ENCODE data around the gene CST9. TPM values are rescaled to one million over a fixed set of nuclear protein-coding genes. Genes with fewer than 3 reads are reported as not detected.

Gene CST9
- total and polyA plus RNA-seq, 9 of the 15 experiments (the other 6 are each of a cell fraction or from before 2014, with no cell fraction given) = not detected

GRCh38 chr20:23640018-23640601, 34.4 kb upstream of the CST9 start:
- no TSS peak for BruUV-seq (replicated peaks)
- Histone ChIP-seq H3K4me2 (ENCODE audit: insufficient read depth, low read length) (no peak overlapping the region), H3K27me3 (ENCODE audit: control insufficient read depth in 2 of 2, insufficient read depth in 2 of 2, low read length in 2 of 2) (no peaks in the 10 kb centered on the region), H3K79me2 (ENCODE audit: control insufficient read depth, insufficient read depth, low read length) (peaks cover 16% of the 10 kb centered on the region), H3K36me3 (ENCODE audit: control insufficient read depth, insufficient read depth, low read length) (peaks cover under 1% of the 10 kb centered on the region; the same call in 1 of the 3 replicates), H2AFZ (ENCODE audit: low read depth, low read length) (no peak overlapping the region), H3K9me3 (replicated peaks; ENCODE audit: control insufficient read depth, insufficient read depth, low read depth, low read length) (no peaks in the 10 kb centered on the region), H3K4me3 (no peak overlapping the region), H3K9ac (ENCODE audit: insufficient read depth in 1 of 2, low read depth in 2 of 2, low read length in 2 of 2) (no peak overlapping the region), H4K20me1 (replicated peaks; ENCODE audit: control insufficient read depth, insufficient read depth, low read length) (no peaks in the 10 kb centered on the region), H3K4me1 (replicated peaks in 1 of 2; ENCODE audit: control insufficient read depth in 2 of 2, insufficient read depth in 2 of 2, low read length in 2 of 2) (peaks cover 6 to 20% of the 10 kb centered on the region in 2 experiments; a peak in 4 of 5 replicates), H3K27ac (ENCODE audit: extremely low read depth, low read depth, low read length) (no peak overlapping the region), H3K9me1 (ENCODE audit: control insufficient read depth, insufficient read depth, low read length) (no peaks in the 10 kb centered on the region)
- TF ChIP-seq PTRF (tag; IDR thresholded peaks at IDR 0.05) (no peak), ZNF253 (CRISPR knock-in tag; conservative IDR thresholded peaks at IDR 0.05) (no peak), NR4A1 (CRISPR knock-in tag; IDR thresholded peaks at IDR 0.05) (no peak), NR4A1 (tag; IDR thresholded peaks at IDR 0.05) (no peak), ZFP36 (IDR thresholded peaks at IDR 0.05; ENCODE audit: low read depth, low read length, partially characterized antibody) (no peak), ZNF134 (CRISPR knock-in tag; conservative IDR thresholded peaks at IDR 0.05) (no peak), ZC3H8 (IDR thresholded peaks at IDR 0.05) (no peak), NCOA6 (IDR thresholded peaks at IDR 0.05) (no peak), NFRKB (IDR thresholded peaks at IDR 0.05; ENCODE audit: low read depth) (no peak)
- FAIRE-seq = no peak
- ATAC-seq = no peak
- in situ Hi-C loops (cut with MboI) (no loop called here), intact Hi-C loops (cut with micrococcal nuclease) (no loop called here)
- CTCF ChIA-PET (ENCODE audit: low intra/inter-chr PET ratio) = no interaction called here
- no peak for DNase-seq (ENCODE audit: extremely low read depth in 1 of 4, low spot score in 3 of 4)
- WGBS (ENCODE audit: insufficient coverage, low coverage, missing lambda C conversion rate) = 34% methylated on average over 7 of the region's 8 CpGs
- POLR2A ChIA-PET = no interaction called here
